HG02943 (cell line): ENCODE results near the gene ARHGAP24.
"Not testable (repeated sequence)": the region's sequence is repeated elsewhere in the genome, so short reads cannot be mapped to it uniquely, and the experiment has no call there.

ENCODE experiments used
- ATAC-seq: cut with Tn5 transposase; IDR thresholded peaks from one replicate; pipeline ENCODE4 v1.9.1; 2021; ENCODE audit warnings: mild to moderate bottlenecking, low read depth, moderate library complexity; ENCODE audit not compliant: unreplicated experiment

The ARHGAP24 gene

DNA sequence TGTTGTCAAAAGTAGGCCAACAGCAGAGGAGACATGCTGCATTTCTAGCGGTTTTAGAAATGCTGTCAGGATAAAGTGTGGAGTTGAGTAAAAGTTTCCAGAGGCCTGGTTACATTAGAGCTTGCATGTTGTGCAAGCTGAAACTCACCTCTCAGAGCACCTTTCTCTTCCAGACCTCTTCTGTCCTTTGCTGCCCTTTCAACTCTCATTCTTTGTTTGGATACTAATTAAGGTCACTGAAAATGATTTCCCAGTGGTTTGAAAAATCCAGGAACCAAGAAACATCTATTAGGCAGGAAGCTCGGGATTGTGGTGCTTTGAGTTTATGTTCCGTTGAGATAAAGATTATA is 458.3 kb downstream of the ARHGAP24 start:
- ATAC-seq = no peak

- no peak for ATAC-seq
Observed at GRCh38 chr4:85937507-85937906, 462.6 kb downstream of the ARHGAP24 start.

GRCh38 chr4:85938062-85938461 is 463.1 kb downstream of the ARHGAP24 start:
- no peak for ATAC-seq

DNA sequence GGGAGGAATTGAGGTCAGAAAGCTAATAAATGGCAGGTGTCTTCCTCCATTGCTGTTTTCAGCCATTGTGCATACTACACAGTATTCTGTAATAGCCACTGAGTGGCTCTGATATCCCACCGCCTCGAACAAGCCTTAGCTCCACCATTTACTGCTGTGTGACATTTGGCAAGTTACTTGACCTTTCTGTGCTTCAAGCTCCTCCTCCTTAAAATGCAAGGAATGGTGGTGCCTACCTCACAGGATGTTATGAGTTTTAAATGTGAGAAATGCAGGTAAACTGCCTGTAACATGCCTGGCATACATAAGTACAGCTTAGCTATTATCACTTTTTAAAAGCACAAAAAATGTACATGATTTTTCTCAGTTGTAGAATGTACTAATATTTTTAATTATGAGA is 464.0 kb downstream of the ARHGAP24 start:
- no peak for ATAC-seq

GRCh38 chr4:85939595-85939994 is 464.6 kb downstream of the ARHGAP24 start:
- no peak for ATAC-seq

GRCh38 chr4:85940151-85940550 is 465.2 kb downstream of the ARHGAP24 start:
- no peak for ATAC-seq

- no peak for ATAC-seq
Observed at GRCh38 chr4:85942107-85942506, 467.2 kb downstream of the ARHGAP24 start.

DNA sequence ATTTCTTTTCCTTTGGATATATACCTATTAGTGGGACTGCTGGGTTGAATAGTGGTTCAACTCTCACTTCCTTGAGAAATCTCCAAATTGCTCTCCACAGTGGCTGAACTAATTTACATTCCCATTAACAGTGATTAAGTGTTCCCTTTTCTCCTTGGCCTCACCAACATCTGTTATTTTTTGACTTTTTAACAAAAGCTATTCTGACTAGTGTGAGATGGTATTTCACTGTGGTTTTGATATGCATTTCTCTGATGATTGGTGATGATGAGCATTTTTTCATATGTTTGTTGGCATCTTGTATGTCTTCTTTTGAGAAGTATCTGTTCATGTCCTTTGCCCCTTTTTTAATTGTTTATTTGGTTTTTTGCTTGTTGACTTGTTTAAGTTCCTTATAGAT is 471.9 kb downstream of the ARHGAP24 start:
- ATAC-seq = no peak

DNA sequence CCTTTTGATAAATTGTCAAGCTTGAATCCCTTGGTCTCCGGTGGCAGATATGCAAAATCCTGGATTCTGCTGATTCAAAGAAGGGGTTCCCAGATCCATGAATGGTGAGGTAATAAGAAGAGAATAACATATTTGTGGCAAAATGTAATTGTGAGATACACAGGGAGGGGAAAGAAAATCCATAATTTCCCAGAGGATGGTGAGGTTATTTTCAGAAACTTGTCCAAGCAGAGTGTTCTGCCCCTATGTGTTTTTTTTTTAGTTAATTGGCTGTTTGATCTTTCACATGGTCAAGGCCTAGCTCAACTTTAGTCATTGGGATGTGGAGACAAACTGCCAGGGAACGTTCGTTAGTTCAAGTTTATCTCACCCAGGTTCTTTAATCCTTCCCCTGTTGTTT is 476.1 kb downstream of the ARHGAP24 start:
- ATAC-seq = no peak

- ATAC-seq = no peak
Observed at GRCh38 chr4:85952528-85952927, 477.6 kb downstream of the ARHGAP24 start.

DNA sequence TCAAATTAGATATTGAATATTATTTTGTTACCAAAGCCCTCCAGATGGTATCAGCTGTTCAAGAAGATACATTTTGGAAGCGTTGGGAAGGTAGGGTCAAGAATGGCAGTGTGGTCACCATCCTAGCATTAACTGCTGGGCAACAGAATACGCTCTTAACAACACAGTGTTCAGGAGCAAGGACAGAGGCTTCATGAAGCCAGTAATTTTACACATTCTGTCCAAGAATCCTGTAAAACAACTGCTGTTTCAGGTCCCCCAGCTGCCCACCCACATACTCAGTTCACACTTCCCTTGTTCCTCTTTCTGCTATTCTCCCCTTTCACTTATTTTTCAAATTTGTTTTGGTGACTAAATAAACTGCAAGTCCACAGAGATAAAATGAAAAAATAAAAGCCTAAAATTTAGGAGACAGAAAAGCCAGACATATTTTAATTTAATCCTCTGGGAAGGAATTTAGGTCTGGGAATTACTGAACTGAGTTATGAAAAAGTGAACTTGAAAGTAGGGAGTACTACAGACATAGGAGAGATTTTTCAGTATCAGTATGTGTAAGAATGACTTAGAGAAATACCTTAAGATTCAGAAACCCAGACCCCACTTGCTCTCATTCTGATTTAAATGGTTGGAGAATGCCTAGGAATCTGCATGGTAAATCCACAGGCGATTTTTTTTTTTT is 478.2 kb downstream of the ARHGAP24 start:
- ATAC-seq = no peak

DNA sequence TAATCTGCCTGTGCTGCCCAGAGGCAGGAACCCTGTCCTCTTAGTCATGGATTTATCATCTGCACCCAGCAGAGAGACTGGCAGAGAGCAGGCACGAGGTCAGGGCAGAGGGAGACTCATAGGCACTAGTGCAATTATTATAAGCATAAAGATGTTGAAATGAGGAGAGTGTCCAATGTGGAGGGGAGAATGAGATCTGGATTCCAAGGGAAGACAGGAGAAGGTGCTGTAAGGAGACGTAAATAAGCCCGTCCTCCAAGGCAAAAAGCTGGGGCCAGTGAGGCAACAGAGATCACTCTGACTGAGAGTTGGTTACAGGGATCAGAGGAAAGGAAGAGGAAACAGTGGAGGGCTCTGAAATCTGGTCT is 478.7 kb downstream of the ARHGAP24 start:
- no peak for ATAC-seq

- ATAC-seq = no peak
Observed at GRCh38 chr4:85955620-85956292, 480.8 kb downstream of the ARHGAP24 start.

- ATAC-seq = no peak
Observed at GRCh38 chr4:85956293-85956945, 481.5 kb downstream of the ARHGAP24 start.

DNA sequence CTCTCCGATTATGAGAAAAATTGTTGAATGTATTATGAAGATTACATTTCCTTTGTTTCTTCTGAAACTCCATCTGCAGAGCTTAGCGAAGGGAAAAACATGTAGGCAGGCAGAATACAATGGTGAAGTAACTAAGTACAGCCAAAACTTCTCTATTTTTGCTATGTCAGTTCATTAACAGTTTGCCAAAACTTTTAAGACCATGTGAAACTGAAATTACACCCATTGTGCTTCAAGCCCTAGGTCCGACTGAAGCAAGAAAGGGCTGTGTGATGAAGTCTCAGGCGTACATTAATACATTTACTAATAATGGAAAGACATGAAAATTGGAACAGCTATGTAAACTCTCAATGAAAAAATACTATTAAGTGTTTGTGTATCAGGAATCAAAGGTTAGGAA is 486.9 kb downstream of the ARHGAP24 start:
- ATAC-seq = no peak

DNA sequence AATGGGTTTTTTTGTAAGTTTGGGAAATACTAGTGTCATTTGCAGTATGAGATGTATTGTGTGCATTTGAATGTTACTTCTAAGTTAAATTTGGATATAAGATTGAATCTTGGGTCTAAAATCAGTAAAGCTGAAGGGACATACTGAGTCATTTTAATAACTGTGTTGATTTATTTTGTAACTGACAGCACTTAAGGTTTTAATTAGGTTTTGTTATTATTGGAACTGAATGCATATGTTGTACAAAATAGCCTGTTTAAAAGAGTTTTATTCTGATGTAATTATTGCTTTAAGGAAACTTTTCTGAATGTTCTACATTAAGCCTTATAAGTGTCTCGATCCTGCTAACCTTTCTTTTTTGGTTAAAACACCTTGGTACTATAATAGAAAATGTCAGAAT is 488.3 kb downstream of the ARHGAP24 start:
- no peak for ATAC-seq

GRCh38 chr4:85964298-85964697 is 489.3 kb downstream of the ARHGAP24 start:
- ATAC-seq = no peak

DNA sequence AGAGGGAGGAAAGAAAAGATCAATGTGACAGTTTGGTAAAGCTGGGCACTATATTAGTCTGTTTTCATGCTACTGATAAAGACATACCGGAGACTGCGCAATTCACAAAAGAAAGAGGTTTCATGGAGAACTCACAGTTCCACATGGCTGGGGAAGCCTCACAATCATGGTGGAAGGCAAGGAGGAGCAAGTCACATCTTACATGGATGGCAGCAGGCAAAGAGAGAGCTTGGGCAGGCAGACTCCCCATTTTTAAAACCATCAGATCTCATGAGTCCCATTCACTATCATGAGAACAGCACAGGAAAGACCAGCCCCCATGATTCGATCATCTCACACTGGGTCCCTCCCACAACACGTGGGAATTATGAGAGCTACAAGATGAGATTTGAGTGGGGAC is 490.1 kb downstream of the ARHGAP24 start:
- ATAC-seq = not testable (repeated sequence)

GRCh38 chr4:85965529-85965928 is 490.6 kb downstream of the ARHGAP24 start:
- ATAC-seq = no peak

DNA sequence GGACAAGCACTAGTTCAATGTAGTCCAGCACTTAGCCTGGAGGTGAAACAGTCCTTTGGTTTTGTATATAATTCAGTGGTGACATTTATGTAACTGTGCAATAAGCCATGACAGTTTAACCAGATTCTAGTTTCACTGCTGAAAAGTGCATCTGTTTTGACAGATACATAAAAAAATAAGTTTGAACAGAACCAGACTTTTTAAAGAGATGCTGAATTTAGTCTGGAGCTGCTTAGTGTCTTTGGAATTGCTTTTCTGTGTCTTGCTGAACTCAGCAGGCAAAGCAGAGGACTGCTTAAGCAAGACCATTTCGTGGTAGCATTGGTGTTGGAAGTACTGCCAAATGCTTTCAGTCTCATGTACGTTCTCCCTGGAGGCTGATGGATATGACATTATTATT is 491.4 kb downstream of the ARHGAP24 start:
- ATAC-seq = no peak

- no peak for ATAC-seq
Observed at GRCh38 chr4:85967872-85968271, 492.9 kb downstream of the ARHGAP24 start.
